ENCODE results near the gene ZMYND11. TPM values are rescaled to one million over a fixed set of nuclear protein-coding genes. Genes with fewer than 3 reads are reported as not detected.

ZMYND11 gene
- total and polyA plus RNA-seq, 2 of the 8 experiments (the other 6 are each of a cell fraction or from before 2014, with no cell fraction given) = 7.5 to 26.6 TPM

GRCh38 chr10:290026-290725 is 154.9 kb downstream of the ZMYND11 start:
- TF ChIP-seq HDAC2 (IDR thresholded peaks at IDR 0.05; ENCODE audit: borderline replicate concordance in 1 of 2, low read depth in 2 of 2, low read length in 2 of 2) (no peak), SP4 (IDR thresholded peaks at IDR 0.05; ENCODE audit: low read length) (no peak)
- Histone ChIP-seq H4K91ac (replicated peaks; ENCODE audit: insufficient read length, low read length) (no peak overlapping the region), H3K27me3 (replicated peaks in 1 of 4; ENCODE audit: control insufficient read depth in 3 of 4, extremely low read depth in 1 of 4, insufficient read depth in 3 of 4, low read length in 3 of 4) (no peaks in the 10 kb centered on the region), H2AFZ (ENCODE audit: low read length) (no peak overlapping the region), H3K4me1 (replicated peaks in 1 of 4; ENCODE audit: control insufficient read depth in 3 of 4, insufficient read depth in 4 of 4, low read length in 3 of 4) (no peaks in the 10 kb centered on the region; a peak in 1 of 7 replicates), H3K4me2 (ENCODE audit: insufficient read depth in 1 of 2, low read depth in 2 of 2, low read length in 2 of 2) (no peak overlapping the region), H2BK120ac (replicated peaks; ENCODE audit: low read depth, low read length) (no peak overlapping the region), H3K79me1 (ENCODE audit: low read depth, low read length) (no peaks in the 10 kb centered on the region), H2BK20ac (ENCODE audit: low read length) (no peak overlapping the region), H4K8ac (ENCODE audit: extremely low read depth, insufficient read depth, low read length) (no peak overlapping the region), H2AK5ac (ENCODE audit: low read depth, low read length) (no peak overlapping the region), H3K9ac (replicated peaks in 1 of 4; ENCODE audit: extremely low read depth in 1 of 4, low read depth in 3 of 4, low read length in 3 of 4) (no peak overlapping the region), H3K56ac (replicated peaks; ENCODE audit: insufficient read length, low read depth, low read length) (no peak overlapping the region), H3K27ac (ENCODE audit: low read depth, low read length) (no peak overlapping the region), H3K23me2 (ENCODE audit: low read depth, low read length) (no peaks in the 10 kb centered on the region), H3K23ac (ENCODE audit: insufficient read length) (no peak overlapping the region), H3K4me3 (ENCODE audit: extremely low read depth in 1 of 4, insufficient read depth in 2 of 4, low read depth in 3 of 4, low read length in 4 of 4) (no peak overlapping the region), H3K79me2 (ENCODE audit: control insufficient read depth in 1 of 2, insufficient read depth in 2 of 2, low read length in 2 of 2) (no peaks in the 10 kb centered on the region), H2BK5ac (ENCODE audit: low read depth, low read length) (no peak overlapping the region), H4K20me1 (replicated peaks in 1 of 2; ENCODE audit: control insufficient read depth in 1 of 2, insufficient read depth in 2 of 2, low read length in 2 of 2) (peaks cover 0 to 7% of the 10 kb centered on the region in 2 experiments), H3K14ac (ENCODE audit: insufficient read length) (no peak overlapping the region), H3K9me3 (ENCODE audit: insufficient read depth in 2 of 2, low read depth in 1 of 2, low read length in 1 of 2) (no peaks in the 10 kb centered on the region), H3K4ac (replicated peaks; ENCODE audit: insufficient read length, low read depth, low read length) (no peak overlapping the region), H2BK15ac (ENCODE audit: low read length) (no peak overlapping the region), H4K5ac (ENCODE audit: insufficient read length, low read depth, low read length) (no peak overlapping the region), H2BK12ac (ENCODE audit: low read depth, low read length) (no peak overlapping the region), H3K36me3 (ENCODE audit: control insufficient read depth in 2 of 4, insufficient read depth in 4 of 4, low read length in 3 of 4) (no peaks in the 10 kb centered on the region), H3K18ac (ENCODE audit: extremely low read depth, low read length) (no peak overlapping the region)
- DNase-seq (ENCODE audit: low read depth in 1 of 2, low spot score in 2 of 2) = no peak
- POLR2A ChIA-PET (ENCODE audit: partially characterized antibody) = no interaction called here
- WGBS, 2 experiments (ENCODE audit: extremely low coverage in 1 of 2, insufficient coverage in 1 of 2, insufficient read length in 1 of 2, insufficient replicate concordance in 2 of 2, low coverage in 1 of 2, low lambda C conversion rate in 2 of 2, missing lambda C conversion rate in 1 of 2) = 90% methylated on average over 17 of the region's 17 CpGs; no CpG with 5 or more reads in 1 of the 2 experiments
- CTCF ChIA-PET (ENCODE audit: partially characterized antibody) = interaction anchor here (2.1 kb wide), 1 partner anchor 13 kb away, joined by 4 read pairs; no protein-coding TSS in a partner anchor
- FAIRE-seq = no peak
